EL (cell line): Measurements from ENCODE around the gene RPL11.
"Not testable (repeated sequence)": the region's sequence is repeated elsewhere in the genome, so short reads cannot be mapped to it uniquely, and the experiment has no call there.

Experiments
- DNase-seq: peaks from one replicate; pipeline ENCODE4 v3.0.0-alpha.2; 2016

Gene RPL11

DNA sequence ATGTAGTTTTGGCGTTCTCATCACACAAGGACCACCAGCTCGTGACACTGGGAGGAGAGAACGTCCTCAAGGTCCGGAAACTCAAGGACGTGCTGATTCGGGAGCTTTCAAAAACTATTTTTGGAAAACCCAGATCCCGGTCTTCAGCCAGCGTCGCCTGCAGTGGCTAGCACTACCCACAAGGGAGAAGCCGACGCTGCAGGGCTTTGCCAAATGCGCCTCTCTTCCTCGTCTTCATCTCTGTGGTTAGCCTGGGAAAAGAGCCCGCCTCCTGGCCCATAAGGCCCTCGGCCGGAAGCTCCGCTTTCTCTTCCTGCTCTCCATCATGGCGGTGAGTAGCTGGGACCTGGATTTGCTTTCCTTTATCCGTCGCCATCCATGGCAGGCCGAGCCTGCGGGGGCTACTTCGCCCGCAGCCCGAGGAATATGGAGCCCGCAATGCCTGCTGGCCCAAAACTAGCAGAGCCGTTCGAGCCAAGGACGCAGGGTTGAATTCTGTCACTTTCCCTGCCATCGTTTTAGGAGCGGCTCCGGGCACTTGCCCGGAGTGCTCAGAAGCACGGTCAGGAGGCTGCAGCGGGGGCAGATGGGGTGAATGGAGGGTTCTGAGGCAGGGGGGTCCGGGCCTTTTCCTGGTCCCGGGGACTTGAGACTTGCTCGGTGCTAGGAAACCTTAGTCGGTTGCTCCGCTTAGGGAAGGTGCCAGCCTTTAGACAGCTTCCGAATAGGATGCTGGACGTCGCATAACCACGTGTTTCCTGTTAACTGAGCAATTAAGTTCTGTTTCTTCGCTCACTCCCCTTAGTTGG lies at the start of gene RPL11:
TSS of gene RPL11 (plus strand) at position 308 of the 809 bp plus-strand sequence. CDS start at position 326, 18 bp downstream.
- peak; percentile 96 for DNase-seq

DNA sequence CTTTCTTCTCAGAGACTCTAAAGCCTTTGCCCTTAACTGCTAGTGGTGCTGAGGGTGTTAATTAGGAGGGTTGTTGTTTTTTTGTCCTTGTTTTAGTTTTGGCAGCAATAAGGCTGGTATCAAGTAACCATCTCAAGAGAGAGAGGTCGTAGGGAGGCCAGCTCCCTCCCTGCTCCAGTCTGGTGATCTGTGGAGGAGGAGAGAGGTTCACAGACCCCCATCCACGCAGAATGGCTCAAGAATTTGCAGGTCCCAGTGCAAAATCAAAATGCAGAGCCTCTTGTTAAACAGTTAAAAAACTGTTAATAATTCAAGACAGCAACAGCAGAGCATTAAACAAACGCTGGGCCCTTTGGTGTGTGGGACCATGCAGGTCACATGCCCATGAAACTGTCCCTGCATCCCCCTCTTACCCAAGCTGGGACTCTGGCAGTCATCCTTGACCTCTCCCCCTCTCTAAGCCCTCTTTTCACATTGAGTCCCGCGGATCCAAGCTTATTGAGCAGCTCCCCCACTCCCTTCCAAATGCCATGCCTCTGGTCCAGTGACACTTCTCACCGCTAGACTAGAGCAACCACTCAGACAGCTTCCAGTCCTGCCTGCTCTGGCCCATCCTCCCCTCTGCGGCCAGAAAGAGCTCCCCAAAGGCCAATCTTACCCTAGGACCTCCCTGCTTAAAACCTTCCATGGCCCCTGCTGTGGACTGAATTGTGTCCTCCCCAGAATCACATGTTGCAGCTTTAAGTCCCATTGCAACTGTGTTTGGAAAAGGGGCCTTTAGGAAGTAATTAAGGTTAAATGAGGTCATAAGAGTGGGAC lies 47.7 kb upstream of the RPL11 start:
- no peak for DNase-seq

DNA sequence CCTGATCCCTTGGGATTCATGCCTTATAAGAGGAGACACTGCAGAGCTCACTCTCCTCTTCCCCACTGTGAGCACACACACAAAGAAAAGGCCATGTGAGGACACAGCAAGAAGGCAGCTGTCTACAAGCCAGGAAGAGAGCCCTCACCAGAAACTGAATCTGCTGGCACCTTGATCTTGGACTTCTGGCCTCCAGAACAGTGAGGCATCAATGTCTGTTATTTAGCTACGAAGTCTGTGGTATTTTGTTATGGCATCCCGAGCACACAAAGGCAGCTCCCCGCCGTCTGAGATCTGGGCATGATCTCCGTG lies 47.1 kb upstream of the RPL11 start:
- DNase-seq = no peak

GRCh38 chr1:23645338-23645737 lies 46.3 kb upstream of the RPL11 start:
- DNase-seq = no peak

DNA sequence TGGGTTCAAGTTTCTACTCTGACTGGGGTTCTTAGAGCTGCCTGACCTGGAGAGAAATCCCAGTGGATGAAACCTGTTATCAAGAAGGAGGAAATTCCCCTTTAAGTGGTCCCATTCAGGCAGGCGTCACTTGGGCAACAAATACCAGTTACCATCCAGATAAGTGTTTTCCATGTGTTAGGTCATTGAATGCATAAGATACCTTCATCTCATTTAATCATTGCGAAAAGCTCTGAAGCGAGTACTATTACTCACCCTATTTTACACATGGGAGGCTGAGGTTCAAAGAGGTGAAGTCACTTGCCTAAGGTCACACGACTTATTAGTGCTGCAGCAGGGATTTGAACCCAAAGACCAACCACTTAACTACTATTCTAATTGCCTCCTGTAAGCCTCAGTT lies 45.5 kb upstream of the RPL11 start:
- DNase-seq = no peak

GRCh38 chr1:23646541-23646940 lies 45.1 kb upstream of the RPL11 start:
- no peak for DNase-seq

DNA sequence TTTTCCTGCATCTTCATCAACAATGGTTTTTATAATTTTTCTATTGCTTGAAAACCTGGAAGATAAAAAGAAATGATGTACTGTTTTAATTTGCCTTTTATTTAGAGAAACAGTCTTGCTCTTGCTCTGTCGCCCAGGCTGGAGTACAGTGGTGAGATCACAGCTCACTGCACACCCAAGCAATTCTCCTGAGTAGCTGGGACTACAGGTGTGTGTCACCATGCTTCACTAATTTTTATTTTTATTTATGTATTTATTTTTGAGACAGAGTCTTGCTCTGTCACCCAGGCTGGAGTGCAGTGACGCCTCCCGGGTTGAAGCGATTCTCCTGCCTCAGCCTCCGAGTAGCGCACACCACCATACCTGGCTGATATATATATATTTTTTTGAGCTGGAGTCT lies 43.0 kb upstream of the RPL11 start:
- no peak for DNase-seq

GRCh38 chr1:23649157-23649556 lies 42.4 kb upstream of the RPL11 start:
- DNase-seq = not testable (repeated sequence)

DNA sequence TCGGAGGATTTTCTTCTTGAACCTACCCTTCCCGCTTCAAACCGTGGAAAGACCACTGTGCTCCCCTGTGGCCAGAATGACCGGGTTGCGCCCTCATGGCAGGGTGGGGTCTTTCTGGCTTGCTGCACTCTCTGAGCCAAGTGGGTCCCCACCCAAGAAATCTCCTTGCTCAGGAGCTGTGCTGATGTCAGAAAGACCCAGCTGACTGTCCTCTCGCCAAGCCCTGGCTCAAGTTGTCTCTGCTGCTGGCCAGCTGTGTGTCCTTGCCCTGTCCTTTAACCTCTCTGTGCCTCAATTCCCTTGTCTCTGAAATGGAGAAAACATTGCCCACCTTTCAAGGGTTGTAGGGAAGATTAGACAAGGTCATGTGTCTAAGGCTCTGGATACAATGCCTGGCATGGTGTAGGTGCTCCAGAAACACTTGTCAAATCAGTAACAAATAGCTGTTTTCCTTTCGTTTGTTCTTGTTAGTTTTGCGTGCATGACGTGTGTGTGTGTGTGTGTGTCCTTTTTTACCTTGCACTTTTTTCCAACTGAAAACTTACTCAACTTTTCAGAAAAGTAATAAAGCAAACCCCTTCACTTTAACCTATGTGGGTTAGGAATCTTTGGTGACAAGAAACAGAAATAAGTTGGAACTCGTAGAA lies 41.1 kb upstream of the RPL11 start:
- no peak for DNase-seq

DNA sequence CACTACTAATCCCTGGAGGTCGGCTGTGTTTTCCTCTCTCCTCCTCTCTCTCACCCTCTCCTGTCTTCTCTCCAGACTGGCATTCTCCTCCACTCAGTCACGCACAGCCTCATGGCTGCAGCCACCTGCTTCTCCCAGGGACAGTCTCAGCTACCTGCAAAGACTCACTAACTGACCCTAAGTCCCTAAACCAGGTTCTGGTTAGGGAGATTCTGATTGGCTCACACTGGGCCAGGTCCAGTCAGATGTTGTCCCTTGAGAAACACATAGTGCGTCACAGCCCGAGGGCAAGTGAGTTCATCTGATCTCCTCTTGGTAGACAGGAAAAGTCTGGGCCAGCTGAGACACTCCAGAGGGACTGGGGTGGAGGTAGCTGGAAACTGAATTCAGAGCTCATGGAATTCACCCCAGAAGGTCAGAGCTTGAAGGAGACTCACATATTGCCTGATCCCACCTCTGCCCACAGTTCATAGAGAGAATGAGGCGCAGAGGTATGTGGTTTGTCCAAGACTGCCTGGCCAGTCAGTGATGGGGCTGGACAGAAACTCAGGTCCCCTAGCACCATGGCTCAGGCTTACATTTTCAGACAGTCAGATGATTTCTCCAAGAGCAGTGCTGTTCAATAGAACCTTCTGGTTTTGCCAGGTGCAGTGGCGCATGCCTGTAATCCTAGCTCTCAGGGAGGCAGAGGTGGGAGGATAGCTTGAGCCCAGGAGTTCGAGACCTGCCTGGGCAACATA lies 40.4 kb upstream of the RPL11 start:
- DNase-seq = peak; percentile 66

DNA sequence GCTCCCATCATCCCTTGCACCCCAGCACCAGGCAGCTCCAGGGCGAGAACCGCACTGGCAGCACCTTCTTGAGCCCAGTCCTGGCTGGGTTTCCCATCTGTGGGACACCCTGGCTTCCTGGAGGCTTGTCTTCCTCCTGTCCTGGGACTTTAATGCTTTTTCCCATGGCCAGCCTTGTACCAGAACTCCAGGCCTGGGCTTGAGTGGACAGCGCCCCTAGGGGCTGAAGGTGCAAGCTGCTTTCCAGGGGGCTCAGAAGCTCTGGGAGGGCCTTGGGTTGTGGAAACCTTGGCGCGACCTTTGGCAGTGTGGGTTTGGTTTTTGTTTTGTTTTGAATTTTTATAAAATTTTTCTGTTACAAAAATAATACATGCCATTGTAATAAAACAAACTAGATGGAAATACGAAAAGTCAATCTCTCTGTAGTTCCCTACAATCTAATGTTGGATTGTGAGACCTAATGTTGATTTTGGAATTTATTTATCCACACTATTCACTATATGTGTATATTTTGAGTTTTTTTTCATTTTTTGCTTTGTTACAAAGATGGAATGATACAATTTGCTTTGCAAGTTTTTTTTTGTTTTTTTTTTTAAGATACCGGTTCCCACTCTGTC lies 33.8 kb upstream of the RPL11 start:
- peak; percentile 65 for DNase-seq

GRCh38 chr1:23660671-23661070 lies 30.9 kb upstream of the RPL11 start:
- DNase-seq = no peak

- DNase-seq = no peak
Observed at GRCh38 chr1:23661887-23662286, 29.7 kb upstream of the RPL11 start.

GRCh38 chr1:23664837-23665795 lies 26.5 kb upstream of the RPL11 start:
- DNase-seq = peak; percentile 51

GRCh38 chr1:23667411-23667810 lies 24.2 kb upstream of the RPL11 start:
- DNase-seq = no peak

- DNase-seq = no peak
Observed at GRCh38 chr1:23670709-23671108, 20.9 kb upstream of the RPL11 start.

- peak; percentile 58 for DNase-seq
Observed at GRCh38 chr1:23673086-23673813, 18.4 kb upstream of the RPL11 start.

DNA sequence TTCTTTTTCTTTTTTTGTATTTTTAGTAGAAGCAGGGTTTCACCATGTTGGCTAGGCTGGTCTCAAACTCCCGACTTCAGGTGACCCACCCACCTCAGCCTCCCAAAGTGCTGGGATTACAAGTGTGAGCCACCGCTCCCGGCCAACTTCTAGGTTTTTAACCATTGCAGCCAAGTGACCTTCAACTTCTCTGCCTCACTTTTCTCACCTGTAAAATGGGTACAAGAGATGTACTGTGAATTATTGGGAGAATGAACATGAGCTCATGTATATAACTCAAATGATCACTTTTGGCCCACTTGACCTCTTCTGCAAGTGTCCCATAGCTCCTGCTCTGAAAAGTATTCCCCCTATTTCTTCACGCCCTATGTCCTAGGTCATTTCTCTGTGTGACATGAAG lies 11.8 kb upstream of the RPL11 start:
- no peak for DNase-seq

DNA sequence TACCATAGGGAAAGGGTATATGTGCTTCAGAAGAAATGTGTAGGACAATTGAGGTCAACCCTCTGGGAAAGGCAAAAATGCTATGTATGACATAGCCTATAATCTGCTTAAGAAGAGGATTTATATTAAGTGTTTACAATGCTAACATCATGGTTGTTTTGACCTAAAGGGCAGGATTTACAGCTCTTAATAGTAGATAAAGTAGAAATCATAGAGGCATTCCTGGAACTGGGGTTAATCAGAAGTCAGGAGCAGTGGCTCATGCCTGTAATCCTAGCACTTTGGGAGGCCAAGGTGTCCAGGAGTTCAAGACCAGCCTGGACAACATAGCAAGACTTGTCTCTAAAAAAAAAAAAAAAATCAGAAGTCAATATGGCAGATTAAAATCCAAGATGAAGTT lies 8.7 kb upstream of the RPL11 start:
- no peak for DNase-seq

DNA sequence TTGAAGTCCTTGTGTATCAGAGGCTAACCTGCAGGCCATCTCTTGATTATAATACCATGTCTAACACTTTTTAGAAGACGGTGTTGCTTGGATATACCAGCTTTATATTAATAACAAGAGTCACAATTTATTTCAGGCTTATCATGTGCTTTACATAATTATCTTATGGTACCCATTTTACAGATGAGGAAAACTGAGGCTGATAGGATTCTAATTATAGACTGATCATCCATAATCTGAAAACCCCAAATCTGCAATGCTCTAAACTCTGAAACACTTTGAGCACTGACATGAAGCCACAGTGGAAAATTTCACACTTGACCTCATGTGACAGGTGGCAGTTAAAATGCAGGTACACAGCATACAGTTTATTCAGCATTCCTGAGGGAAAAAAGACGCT lies 7.2 kb upstream of the RPL11 start:
- no peak for DNase-seq

DNA sequence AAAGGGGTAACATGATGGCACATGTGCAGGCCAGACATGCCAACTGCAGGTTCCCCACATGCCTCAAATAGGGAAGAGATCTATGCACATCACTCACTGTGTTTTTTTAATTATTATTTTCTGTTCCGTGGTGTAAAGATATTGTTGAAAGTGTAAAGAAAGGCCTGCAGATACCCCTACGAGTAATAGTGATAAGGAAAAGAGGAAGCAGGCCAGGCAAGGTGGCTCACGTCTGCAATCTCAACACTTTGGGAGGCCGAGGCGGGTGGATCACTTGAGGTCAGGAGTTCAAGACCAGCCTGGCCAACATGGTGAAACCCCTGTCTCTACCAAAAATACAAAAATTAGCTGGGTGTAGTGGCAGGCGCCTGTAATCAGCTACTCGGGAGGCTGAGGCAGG lies 6.4 kb upstream of the RPL11 start:
- not testable (repeated sequence) for DNase-seq
